ENCODE measurements around the gene CHRNA10.

CHRNA10 gene

GRCh38 chr11:3671334-3672254 is at the start of gene CHRNA10:
Gene CHRNA10, minus strand, starts transcription at chr11:3671384. Its CDS starts 72 bp downstream, at chr11:3671312.
- H3K27me3 Mint-ChIP-seq, result no peaks in the 10 kb centered on the region
- no peak within 1 kb of the TSS for H3K4me3 Mint-ChIP-seq
- no peaks in the 10 kb centered on the region for H3K9me3 Mint-ChIP-seq
- no peaks in the 10 kb centered on the region for H3K4me1 Mint-ChIP-seq (ENCODE audit: low read depth)
- peak within 1 kb of the TSS; percentile 4 for H3K27ac Mint-ChIP-seq
- intact Hi-C loops (cut with micrococcal nuclease), result no loop called here
- peaks cover 90% of the 10 kb centered on the region for H3K36me3 Mint-ChIP-seq (ENCODE audit: low read depth)

GRCh38 chr11:3712274-3712673 is 41.1 kb upstream of the CHRNA10 start:
- Mint-ChIP-seq H3K4me3 (no peak overlapping the region), H3K27ac (no peak overlapping the region), H3K9me3 (no peaks in the 10 kb centered on the region), H3K27me3 (no peaks in the 10 kb centered on the region), H3K4me1 (ENCODE audit: low read depth) (peaks cover 6% of the 10 kb centered on the region), H3K36me3 (ENCODE audit: low read depth) (peaks cover 81% of the 10 kb centered on the region)
- intact Hi-C loops (cut with micrococcal nuclease), result no loop called here

- H3K9me3 Mint-ChIP-seq, result no peaks in the 10 kb centered on the region
- intact Hi-C loops (cut with micrococcal nuclease), result no loop called here
- H3K27ac Mint-ChIP-seq, result peak overlapping the region; percentile 50
Observed at GRCh38 chr11:3710485-3711259, 39.5 kb upstream of the CHRNA10 start.

GRCh38 chr11:3709977-3710376 is 38.8 kb upstream of the CHRNA10 start:
- peaks cover 78% of the 10 kb centered on the region for H3K36me3 Mint-ChIP-seq (ENCODE audit: low read depth)
- H3K27ac Mint-ChIP-seq, result no peak overlapping the region
- intact Hi-C loops (cut with micrococcal nuclease), result no loop called here
- H3K4me1 Mint-ChIP-seq (ENCODE audit: low read depth), result peaks cover 6% of the 10 kb centered on the region
- no peaks in the 10 kb centered on the region for H3K27me3 Mint-ChIP-seq
- H3K9me3 Mint-ChIP-seq, result no peaks in the 10 kb centered on the region
- no peak overlapping the region for H3K4me3 Mint-ChIP-seq

More at GRCh38 chr11:3710485-3711259, 39.5 kb upstream of the CHRNA10 start:
- H3K4me1 Mint-ChIP-seq (ENCODE audit: low read depth), result peaks cover 6% of the 10 kb centered on the region
- no peaks in the 10 kb centered on the region for H3K27me3 Mint-ChIP-seq
- peaks cover 78% of the 10 kb centered on the region for H3K36me3 Mint-ChIP-seq (ENCODE audit: low read depth)
- H3K4me3 Mint-ChIP-seq, result no peak overlapping the region

- Mint-ChIP-seq H3K9me3 (no peaks in the 10 kb centered on the region), H3K4me1 (ENCODE audit: low read depth) (peaks cover 6% of the 10 kb centered on the region), H3K36me3 (ENCODE audit: low read depth) (peaks cover 79% of the 10 kb centered on the region), H3K4me3 (no peak overlapping the region), H3K27me3 (no peaks in the 10 kb centered on the region), H3K27ac (no peak overlapping the region)
- intact Hi-C loops (cut with micrococcal nuclease), result no loop called here
Observed at GRCh38 chr11:3707176-3707575, 36.0 kb upstream of the CHRNA10 start.

GRCh38 chr11:3703383-3703782 is 32.2 kb upstream of the CHRNA10 start:
- no peak overlapping the region for H3K4me3 Mint-ChIP-seq
- no peaks in the 10 kb centered on the region for H3K27me3 Mint-ChIP-seq
- H3K4me1 Mint-ChIP-seq (ENCODE audit: low read depth), result no peaks in the 10 kb centered on the region
- no peak overlapping the region for H3K27ac Mint-ChIP-seq
- H3K36me3 Mint-ChIP-seq (ENCODE audit: low read depth), result peaks cover 95% of the 10 kb centered on the region
- intact Hi-C loops (cut with micrococcal nuclease), result no loop called here
- H3K9me3 Mint-ChIP-seq, result no peaks in the 10 kb centered on the region

GRCh38 chr11:3700910-3701309 is 29.7 kb upstream of the CHRNA10 start:
- no peak overlapping the region for H3K27ac Mint-ChIP-seq

GRCh38 chr11:3700410-3700809 is 29.2 kb upstream of the CHRNA10 start:
- H3K27ac Mint-ChIP-seq, result no peak overlapping the region
- no peaks in the 10 kb centered on the region for H3K9me3 Mint-ChIP-seq
- H3K36me3 Mint-ChIP-seq (ENCODE audit: low read depth), result peaks cover 89% of the 10 kb centered on the region
- no peak overlapping the region for H3K4me3 Mint-ChIP-seq
- no peaks in the 10 kb centered on the region for H3K27me3 Mint-ChIP-seq
- intact Hi-C loops (cut with micrococcal nuclease), result no loop called here
- H3K4me1 Mint-ChIP-seq (ENCODE audit: low read depth), result no peaks in the 10 kb centered on the region

More at GRCh38 chr11:3700910-3701309, 29.7 kb upstream of the CHRNA10 start:
- peaks cover 89% of the 10 kb centered on the region for H3K36me3 Mint-ChIP-seq (ENCODE audit: low read depth)
- no peak overlapping the region for H3K4me3 Mint-ChIP-seq
- H3K9me3 Mint-ChIP-seq, result no peaks in the 10 kb centered on the region
- H3K4me1 Mint-ChIP-seq (ENCODE audit: low read depth), result no peaks in the 10 kb centered on the region
- no peaks in the 10 kb centered on the region for H3K27me3 Mint-ChIP-seq
- intact Hi-C loops (cut with micrococcal nuclease), result no loop called here

- Mint-ChIP-seq H3K9me3 (no peaks in the 10 kb centered on the region), H3K4me3 (no peak overlapping the region), H3K27ac (no peak overlapping the region), H3K4me1 (ENCODE audit: low read depth) (no peaks in the 10 kb centered on the region), H3K27me3 (no peaks in the 10 kb centered on the region), H3K36me3 (ENCODE audit: low read depth) (peaks cover 96% of the 10 kb centered on the region)
- intact Hi-C loops (cut with micrococcal nuclease), result no loop called here
Observed at GRCh38 chr11:3686751-3687150, 15.6 kb upstream of the CHRNA10 start.

- H3K4me3 Mint-ChIP-seq, result no peak overlapping the region
- H3K9me3 Mint-ChIP-seq, result no peaks in the 10 kb centered on the region
- H3K36me3 Mint-ChIP-seq (ENCODE audit: low read depth), result peaks cover 96% of the 10 kb centered on the region
- no peaks in the 10 kb centered on the region for H3K27me3 Mint-ChIP-seq
- no peak overlapping the region for H3K27ac Mint-ChIP-seq
- no peaks in the 10 kb centered on the region for H3K4me1 Mint-ChIP-seq (ENCODE audit: low read depth)
- intact Hi-C loops (cut with micrococcal nuclease), result no loop called here
Observed at GRCh38 chr11:3685923-3686322, 14.7 kb upstream of the CHRNA10 start.

- H3K27ac Mint-ChIP-seq, result no peak overlapping the region
- no peaks in the 10 kb centered on the region for H3K9me3 Mint-ChIP-seq
- H3K36me3 Mint-ChIP-seq (ENCODE audit: low read depth), result peaks cover 96% of the 10 kb centered on the region
Observed at GRCh38 chr11:3684819-3685172, 13.6 kb upstream of the CHRNA10 start.

GRCh38 chr11:3684129-3684818 is 13.1 kb upstream of the CHRNA10 start:
- Mint-ChIP-seq H3K27ac (no peak overlapping the region), H3K4me1 (ENCODE audit: low read depth) (no peaks in the 10 kb centered on the region), H3K4me3 (no peak overlapping the region), H3K36me3 (ENCODE audit: low read depth) (peaks cover 96% of the 10 kb centered on the region), H3K27me3 (no peaks in the 10 kb centered on the region), H3K9me3 (no peaks in the 10 kb centered on the region)
- intact Hi-C loops (cut with micrococcal nuclease), result no loop called here

More at GRCh38 chr11:3684819-3685172, 13.6 kb upstream of the CHRNA10 start:
- intact Hi-C loops (cut with micrococcal nuclease), result no loop called here
- H3K27me3 Mint-ChIP-seq, result no peaks in the 10 kb centered on the region
- H3K4me3 Mint-ChIP-seq, result no peak overlapping the region
- H3K4me1 Mint-ChIP-seq (ENCODE audit: low read depth), result no peaks in the 10 kb centered on the region

GRCh38 chr11:3683039-3683438 is 11.9 kb upstream of the CHRNA10 start:
- Mint-ChIP-seq H3K27me3 (no peaks in the 10 kb centered on the region), H3K36me3 (ENCODE audit: low read depth) (peaks cover 96% of the 10 kb centered on the region), H3K9me3 (no peaks in the 10 kb centered on the region), H3K4me1 (ENCODE audit: low read depth) (no peaks in the 10 kb centered on the region), H3K27ac (no peak overlapping the region), H3K4me3 (no peak overlapping the region)
- intact Hi-C loops (cut with micrococcal nuclease), result no loop called here

GRCh38 chr11:3679077-3679476 is 7.9 kb upstream of the CHRNA10 start:
- Mint-ChIP-seq H3K9me3 (no peaks in the 10 kb centered on the region), H3K27me3 (no peaks in the 10 kb centered on the region), H3K27ac (no peak overlapping the region), H3K4me1 (ENCODE audit: low read depth) (no peaks in the 10 kb centered on the region), H3K36me3 (ENCODE audit: low read depth) (peaks cover 98% of the 10 kb centered on the region), H3K4me3 (no peak overlapping the region)
- intact Hi-C loops (cut with micrococcal nuclease), result no loop called here
